NK-92 (cell line): Measurements from ENCODE around the gene ADSS1.

ENCODE experiments used
- DNase-seq: peaks from one replicate; lab custom pipeline; 2025; ENCODE audit not compliant: unreplicated experiment; lab: John Stamatoyannopoulos, UW

The ADSS1 gene

GRCh38 chr14:104687601-104688504 lies 36.2 kb upstream of the ADSS1 start:
- no peak for DNase-seq

- DNase-seq, result no peak
Observed at GRCh38 chr14:104688505-104689108, 35.4 kb upstream of the ADSS1 start.

DNA sequence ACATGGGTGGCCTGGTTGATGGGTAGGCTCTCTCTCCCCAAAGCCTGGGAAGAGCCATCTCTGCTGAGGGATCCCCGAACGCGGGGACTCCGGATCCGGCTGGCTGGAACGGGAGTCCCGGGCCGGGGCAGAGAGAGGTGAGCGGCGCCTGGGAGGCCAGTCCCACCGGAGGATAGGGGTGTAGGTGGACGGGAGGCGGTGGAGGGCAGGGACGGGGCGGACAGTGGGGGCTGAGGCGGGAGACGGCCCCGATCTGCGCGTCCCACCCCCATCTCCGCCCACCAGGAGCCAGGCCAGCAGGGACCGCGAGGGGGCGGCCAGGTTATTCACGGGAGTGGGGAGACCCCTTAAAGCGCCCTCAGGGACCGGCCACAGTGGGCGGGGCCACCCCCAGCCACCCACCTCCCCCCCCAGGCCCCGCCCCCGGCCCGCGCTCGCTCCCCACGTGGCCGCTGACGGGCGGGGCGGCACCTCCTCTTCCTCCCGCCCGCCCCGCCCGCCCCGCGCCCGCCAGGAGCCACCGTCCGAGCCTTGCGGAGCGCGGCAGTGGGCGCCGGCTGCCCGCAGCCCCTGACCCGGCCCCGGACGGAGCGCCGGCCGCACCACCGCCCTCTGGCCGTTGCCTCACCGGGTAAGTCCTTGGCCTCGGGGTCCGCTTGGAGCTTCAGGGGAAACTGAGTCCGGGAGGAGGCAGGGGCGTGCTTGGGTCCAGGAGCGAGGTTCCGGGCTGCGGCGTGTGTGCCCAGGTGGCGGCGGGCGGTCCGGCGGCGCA lies 34.7 kb upstream of the ADSS1 start, which contains the start of gene INF2:
Gene INF2, plus strand, starts transcription at position 510 of the 772 bp plus-strand sequence. CDS start 11,748 bp downstream, outside the sequence.
- DNase-seq, result no peak

DNA sequence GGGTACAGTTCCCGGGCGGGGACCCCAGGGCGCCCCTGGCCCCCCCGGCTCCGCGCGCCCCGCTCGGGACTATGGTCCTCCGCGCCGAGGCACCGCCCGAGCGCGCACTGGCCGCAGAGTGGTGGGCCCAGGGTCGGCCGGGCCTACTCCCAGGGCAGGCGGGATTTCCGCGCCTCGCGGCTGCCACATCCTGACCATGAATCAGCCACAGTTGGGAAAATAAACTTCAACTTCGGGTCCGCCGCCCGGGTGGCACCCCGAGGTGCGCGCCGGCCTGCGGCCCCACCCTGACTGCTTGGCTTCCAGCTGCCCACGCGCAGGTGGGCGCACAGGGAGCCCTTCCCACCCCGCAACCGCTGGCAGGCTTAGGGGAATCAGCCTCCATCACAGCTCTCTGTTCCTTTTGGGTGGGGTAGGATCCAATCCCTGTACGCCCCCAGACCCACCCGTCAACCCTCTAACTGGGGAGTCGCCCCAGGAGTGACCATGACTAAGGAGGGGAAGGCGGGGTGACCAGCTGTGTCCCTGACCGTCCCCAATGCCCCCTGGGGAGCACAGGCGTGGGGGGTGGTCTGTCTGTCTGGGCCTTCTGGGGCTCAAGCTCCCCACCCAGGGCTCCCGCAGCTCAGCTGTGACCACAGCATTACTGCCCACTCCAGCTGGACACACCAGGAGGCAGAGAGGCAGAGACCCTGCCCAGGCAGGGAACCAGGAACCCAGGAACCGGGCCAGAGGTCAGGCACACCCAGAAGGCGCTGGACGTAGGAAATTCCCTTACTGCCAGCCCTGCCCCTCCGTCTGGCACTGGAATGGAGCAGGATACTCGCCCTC lies 33.9 kb upstream of the ADSS1 start:
- no peak for DNase-seq

GRCh38 chr14:104690861-104691455 lies 33.1 kb upstream of the ADSS1 start:
- DNase-seq, result no peak

DNA sequence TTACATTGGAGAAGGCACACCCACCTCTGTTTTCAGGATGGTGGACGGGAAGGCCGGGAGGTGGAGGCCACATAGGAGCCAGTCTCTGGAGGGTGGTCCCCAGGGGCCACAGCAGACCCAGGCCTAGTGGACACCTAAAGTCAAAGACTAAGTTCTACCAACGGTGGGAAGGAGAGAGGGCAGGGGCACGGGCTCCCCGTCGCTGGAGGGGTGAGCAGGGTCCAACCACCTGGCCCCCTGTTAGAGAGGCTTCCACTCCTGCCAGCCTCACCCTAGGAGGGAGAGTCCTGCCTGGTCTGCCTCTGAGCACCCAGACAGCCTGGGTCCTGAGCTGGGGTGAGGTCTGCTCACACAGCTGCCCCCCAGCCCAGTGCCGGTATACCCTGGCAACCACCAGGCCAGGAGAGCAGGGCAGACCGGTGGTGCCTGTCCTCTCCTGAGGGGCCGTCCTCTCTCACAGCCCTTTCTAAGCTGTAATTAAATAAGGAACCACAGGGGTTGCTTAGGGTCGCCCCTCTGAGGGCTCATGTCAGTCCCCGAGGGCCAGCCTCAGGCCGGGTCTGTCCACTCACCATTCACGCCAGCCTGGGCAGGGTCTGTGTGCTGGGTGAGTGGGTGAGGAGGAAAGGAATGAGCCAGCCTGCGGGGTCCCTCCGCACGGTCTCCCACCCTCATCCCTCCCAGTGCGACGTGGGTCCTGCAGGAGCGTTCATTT lies 32.3 kb upstream of the ADSS1 start:
- no peak for DNase-seq

DNA sequence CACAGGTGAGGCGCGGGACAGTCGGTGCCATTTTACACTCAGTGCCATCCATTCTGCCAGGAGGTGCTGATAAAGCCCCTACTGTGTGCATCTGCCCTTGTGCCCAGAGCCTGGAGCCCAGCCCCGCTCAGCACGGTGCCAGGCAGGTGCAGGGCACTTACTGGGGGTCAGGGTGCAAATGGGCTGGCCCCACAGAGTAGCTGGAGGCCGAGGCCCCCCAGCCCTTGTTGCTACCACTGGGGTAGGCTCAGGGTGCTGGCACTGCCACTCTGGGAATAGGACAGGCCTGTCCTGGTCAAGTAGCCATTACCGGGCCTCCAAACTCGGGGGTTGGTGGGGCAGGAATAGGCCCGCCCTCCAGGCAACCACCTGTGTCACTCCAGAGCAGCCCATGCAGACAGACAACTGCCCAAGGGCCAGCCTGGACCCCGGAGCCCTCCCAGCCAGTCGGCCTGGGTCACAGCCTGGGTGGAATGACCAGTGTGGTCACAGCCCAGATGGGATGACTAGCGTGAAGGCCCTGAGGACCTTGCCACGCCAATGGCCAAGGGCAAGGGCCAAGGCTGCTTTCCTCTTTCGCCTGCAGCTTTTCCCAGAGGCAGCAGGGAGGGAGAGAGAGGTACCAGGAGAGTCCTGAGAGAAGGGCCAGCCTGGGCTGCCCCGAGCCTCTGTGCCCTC lies 31.6 kb upstream of the ADSS1 start:
- no peak for DNase-seq

- no peak for DNase-seq
Observed at GRCh38 chr14:104692939-104693315, 31.1 kb upstream of the ADSS1 start.

- DNase-seq, result no peak
Observed at GRCh38 chr14:104693482-104694431, 30.3 kb upstream of the ADSS1 start.

GRCh38 chr14:104694475-104694950 lies 29.5 kb upstream of the ADSS1 start:
- DNase-seq, result no peak

GRCh38 chr14:104694991-104695659 lies 28.9 kb upstream of the ADSS1 start:
- no peak for DNase-seq

GRCh38 chr14:104695660-104696000 lies 28.4 kb upstream of the ADSS1 start:
- no peak for DNase-seq

GRCh38 chr14:104696671-104697316 lies 27.2 kb upstream of the ADSS1 start:
- DNase-seq, result no peak

DNA sequence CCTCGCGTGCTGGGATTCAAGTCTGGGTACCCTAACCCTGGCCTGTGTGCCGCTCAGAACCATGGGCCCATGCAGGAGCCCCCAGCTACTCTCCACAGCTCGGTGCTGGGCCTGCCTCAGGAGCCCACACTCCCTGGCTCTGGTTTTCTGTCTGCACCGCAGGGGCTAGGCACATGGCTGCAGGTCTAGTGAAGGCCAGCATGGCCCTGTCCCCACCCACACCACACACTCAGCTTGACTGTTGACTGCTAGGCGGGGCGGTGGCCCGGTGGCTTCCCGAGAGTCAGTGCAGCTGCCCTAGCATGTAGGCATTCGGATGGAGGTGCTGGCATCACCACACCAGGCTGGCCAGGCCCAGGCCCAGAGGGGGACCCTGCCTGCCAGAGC lies 26.7 kb upstream of the ADSS1 start:
- DNase-seq, result no peak

DNA sequence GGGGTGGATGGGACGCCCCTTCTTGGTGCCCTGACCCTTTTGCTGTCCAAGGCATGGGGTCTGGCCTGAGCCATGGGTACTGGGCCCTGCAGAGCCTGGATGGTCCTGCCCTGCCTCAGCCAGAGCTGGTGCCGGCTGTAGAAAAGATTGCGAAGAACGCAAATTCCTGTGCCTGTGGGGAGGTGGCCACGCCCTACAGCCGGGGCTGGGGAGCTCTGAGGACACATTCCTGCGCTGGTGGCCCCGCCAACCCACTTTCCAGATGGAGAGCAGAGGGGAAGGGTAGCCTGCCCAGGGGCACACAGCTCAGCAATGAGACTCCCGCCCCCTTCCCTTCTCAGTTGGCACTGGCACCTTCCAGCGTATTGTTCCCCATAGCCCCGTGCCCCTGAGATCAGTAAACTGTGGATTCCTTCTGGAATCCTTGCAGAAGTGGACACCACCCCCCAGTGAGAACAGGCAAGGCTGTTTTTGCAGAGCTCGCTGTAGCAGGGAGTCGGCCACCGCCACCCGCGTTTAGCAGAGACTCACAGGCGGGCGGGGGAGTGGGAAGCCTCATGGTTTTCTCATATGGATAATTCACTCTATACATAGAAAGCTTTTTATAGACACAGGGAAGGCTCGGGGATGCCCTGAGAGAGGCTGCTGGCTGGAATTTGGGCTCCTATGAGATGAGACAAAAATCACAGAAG lies 26.0 kb upstream of the ADSS1 start:
- DNase-seq, result no peak

GRCh38 chr14:104698688-104699425 lies 25.2 kb upstream of the ADSS1 start:
- DNase-seq, result no peak
